ENCODE results near the gene CDKN1A.

CDKN1A gene

DNA sequence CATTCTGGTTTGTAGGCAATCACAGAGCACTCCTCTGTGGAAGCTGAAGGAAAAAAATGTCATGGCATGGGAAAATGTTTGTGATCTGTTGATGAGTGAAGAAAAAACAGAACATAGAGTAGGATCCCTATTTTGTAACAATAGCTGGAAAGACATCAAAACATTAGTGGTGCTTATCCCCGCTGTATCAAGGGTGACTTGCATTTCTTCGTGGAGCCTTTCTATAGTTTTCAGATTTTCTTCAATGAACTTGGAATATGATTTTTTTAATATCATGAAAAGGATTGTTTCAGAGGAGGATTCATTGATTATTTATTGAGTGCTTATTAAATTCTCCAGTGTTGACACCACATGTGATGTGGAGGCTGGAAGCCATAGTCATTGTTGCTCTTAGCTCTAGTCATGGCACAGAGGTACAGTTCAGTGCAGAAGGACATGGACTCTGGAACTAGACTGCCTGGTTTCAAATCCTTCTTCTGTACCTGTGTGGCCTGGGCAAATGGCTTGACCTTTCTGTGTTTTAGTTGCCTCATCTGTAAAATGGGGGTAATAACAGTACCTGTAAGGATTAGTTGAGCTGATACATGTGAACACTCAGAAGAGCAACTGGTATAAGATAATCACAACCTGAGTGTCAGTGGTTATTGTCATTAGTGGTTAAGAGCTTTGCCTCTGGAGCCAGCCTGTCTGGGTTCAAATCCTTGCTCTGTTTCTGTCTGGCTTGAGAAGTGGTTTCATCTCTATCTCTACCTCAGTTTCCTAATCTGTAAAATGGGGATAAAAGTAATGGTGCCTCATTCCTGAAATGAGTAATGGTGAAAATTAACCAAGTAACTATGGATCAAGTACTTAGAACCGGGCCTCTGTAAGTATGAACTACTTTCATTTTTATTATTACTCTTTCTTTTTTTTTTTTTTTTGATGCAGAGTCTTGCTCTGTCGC, 14.7 kb upstream of the CDKN1A start:
- Histone ChIP-seq H3K27me3 (replicated peaks; ENCODE audit: control insufficient read depth, insufficient read depth, low read length) (no peaks in the 10 kb centered on the region), H3K4me3 (replicated peaks; ENCODE audit: low read depth, low read length) (no peak overlapping the region), H3K36me3 (ENCODE audit: control insufficient read depth, insufficient read depth, low read length) (no peaks in the 10 kb centered on the region)
- TF ChIP-seq, protein P1, sequence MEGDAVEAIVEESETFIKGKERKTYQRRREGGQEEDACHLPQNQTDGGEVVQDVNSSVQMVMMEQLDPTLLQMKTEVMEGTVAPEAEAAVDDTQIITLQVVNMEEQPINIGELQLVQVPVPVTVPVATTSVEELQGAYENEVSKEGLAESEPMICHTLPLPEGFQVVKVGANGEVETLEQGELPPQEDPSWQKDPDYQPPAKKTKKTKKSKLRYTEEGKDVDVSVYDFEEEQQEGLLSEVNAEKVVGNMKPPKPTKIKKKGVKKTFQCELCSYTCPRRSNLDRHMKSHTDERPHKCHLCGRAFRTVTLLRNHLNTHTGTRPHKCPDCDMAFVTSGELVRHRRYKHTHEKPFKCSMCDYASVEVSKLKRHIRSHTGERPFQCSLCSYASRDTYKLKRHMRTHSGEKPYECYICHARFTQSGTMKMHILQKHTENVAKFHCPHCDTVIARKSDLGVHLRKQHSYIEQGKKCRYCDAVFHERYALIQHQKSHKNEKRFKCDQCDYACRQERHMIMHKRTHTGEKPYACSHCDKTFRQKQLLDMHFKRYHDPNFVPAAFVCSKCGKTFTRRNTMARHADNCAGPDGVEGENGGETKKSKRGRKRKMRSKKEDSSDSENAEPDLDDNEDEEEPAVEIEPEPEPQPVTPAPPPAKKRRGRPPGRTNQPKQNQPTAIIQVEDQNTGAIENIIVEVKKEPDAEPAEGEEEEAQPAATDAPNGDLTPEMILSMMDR (IDR thresholded peaks at IDR 0.05; ENCODE audit: insufficient read depth, low read length, poor library complexity, severe bottlenecking) = no peak
- no peak for DNase-seq (ENCODE audit: extremely low read depth, insufficient read length)

DNA sequence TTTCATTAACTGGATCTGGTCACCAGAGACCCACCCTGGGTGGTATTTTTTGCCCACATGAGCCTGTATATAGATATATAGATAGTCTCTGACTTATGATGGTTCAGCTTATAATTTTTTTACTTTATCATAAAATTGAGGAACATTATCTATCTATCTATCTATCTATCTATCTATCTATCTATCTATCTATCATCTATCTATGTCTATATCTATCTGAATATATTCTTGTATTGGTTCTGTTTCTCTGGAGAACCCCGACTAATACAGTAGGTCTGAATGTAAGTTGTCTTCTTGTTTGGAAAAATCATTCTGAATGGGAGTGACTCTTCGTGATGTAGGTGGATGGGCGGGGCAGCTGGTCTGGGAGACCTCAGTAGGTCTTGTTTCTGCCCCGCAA, 13.3 kb upstream of the CDKN1A start:
- no peak overlapping the region for H3K4me3 ChIP-seq (replicated peaks; ENCODE audit: low read depth, low read length)
- no peaks in the 10 kb centered on the region for H3K36me3 ChIP-seq (ENCODE audit: control insufficient read depth, insufficient read depth, low read length)
- H3K27me3 ChIP-seq (replicated peaks; ENCODE audit: control insufficient read depth, insufficient read depth, low read length) = no peaks in the 10 kb centered on the region
- TF ChIP-seq, protein P1 (IDR thresholded peaks at IDR 0.05; ENCODE audit: insufficient read depth, low read length, poor library complexity, severe bottlenecking) = no peak
- DNase-seq (ENCODE audit: extremely low read depth, insufficient read length) = no peak

DNA sequence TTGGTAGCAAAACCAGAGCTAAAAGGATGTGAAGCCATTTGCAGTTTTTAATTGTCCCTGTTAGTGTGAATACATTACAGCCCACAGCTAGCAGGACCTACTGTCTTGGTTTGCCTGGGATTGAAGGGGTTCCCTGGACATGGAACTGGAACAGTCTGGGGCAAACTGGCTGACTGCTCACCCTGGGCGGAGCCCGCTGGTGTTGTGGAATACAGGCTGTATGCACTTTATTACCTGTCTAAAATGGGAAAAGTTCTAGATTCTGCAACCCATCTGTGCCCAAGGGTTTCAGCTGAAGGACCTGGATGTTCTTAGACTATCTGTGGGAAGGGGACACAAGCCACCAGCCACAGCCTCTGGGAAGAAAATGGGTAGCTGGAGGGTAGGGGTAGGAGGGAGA, 12.2 kb upstream of the CDKN1A start:
- no peak for DNase-seq (ENCODE audit: extremely low read depth, insufficient read length)

DNA sequence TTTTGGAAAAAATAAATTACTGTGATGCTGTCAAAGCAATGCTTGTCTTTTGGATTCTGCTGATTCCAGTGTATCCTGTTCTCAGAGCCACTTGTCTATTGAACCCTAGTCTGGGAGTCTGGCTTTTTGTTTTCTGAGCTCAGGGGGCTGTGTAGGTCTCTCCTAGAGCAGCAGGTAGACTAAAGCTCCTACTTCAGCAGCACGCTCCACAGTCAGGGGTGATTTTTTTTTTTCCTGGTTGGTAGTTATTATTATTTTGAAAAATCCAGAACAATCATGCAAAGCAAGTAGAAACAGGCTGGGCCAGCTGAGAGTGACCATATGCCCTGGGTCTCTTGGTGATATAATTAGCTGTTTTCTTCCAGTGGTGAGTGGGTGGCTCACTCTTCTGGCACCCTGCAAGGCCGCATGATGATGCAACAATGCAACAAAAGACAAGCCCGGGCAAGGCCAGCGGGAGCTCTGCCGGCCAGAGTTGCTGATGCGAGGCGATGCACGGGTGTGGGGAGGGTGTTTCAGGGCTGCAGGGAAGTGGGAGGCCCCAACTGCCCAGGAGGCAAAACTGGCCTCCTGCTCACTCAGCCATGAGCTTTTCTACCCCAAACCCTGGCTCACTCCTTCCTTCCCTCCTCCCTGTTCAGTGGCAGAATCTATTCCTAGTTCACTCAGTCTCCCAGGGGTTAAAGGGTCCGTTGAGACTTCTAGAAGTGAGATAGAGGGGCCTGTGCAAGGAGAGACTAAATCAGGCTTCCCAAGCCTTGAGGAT, 11.5 kb upstream of the CDKN1A start:
- DNase-seq (ENCODE audit: extremely low read depth, insufficient read length) = peak; percentile 89
- Histone ChIP-seq H3K27me3 (replicated peaks; ENCODE audit: control insufficient read depth, insufficient read depth, low read length) (no peaks in the 10 kb centered on the region), H3K36me3 (ENCODE audit: control insufficient read depth, insufficient read depth, low read length) (no peaks in the 10 kb centered on the region), H3K4me3 (replicated peaks; ENCODE audit: low read depth, low read length) (peak overlapping the region; percentile 22; the same call in 1 of the 2 replicates)
- TF ChIP-seq, protein P1 (IDR thresholded peaks at IDR 0.05; ENCODE audit: insufficient read depth, low read length, poor library complexity, severe bottlenecking) = no peak

More for the DNA sequence above, 12.2 kb upstream of the CDKN1A start:
- TF ChIP-seq, protein P1 (IDR thresholded peaks at IDR 0.05; ENCODE audit: insufficient read depth, low read length, poor library complexity, severe bottlenecking) = no peak
- Histone ChIP-seq H3K27me3 (replicated peaks; ENCODE audit: control insufficient read depth, insufficient read depth, low read length) (no peaks in the 10 kb centered on the region), H3K36me3 (ENCODE audit: control insufficient read depth, insufficient read depth, low read length) (no peaks in the 10 kb centered on the region), H3K4me3 (replicated peaks; ENCODE audit: low read depth, low read length) (no peak overlapping the region)

DNA sequence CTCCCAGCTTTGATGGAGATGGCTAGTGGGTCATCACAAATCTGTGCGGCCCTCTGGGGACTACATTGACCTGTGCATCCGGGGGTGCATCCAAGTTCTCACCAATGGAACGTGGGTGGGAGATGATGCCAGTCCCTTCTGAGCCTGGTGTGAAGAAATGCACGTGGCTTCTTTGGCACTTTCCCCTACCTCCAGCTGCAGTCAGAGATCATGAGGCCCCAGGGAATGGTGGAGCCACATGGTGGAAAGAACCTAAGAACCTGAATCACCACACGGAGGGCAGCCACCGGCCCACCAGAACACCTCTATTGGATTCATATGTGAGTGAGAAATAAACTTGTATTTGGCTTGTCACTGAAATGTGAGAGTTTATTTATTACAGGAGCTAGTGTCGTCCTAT, 9.9 kb upstream of the CDKN1A start:
- TF ChIP-seq, protein P1 (IDR thresholded peaks at IDR 0.05; ENCODE audit: insufficient read depth, low read length, poor library complexity, severe bottlenecking) = no peak
- no peaks in the 10 kb centered on the region for H3K36me3 ChIP-seq (ENCODE audit: control insufficient read depth, insufficient read depth, low read length)

More for the DNA sequence above, 9.9 kb upstream of the CDKN1A start:
- no peak overlapping the region for H3K4me3 ChIP-seq (replicated peaks; ENCODE audit: low read depth, low read length)
- H3K27me3 ChIP-seq (replicated peaks; ENCODE audit: control insufficient read depth, insufficient read depth, low read length) = no peaks in the 10 kb centered on the region
- no peak for DNase-seq (ENCODE audit: extremely low read depth, insufficient read length)
